HPDE6-E6E7 (cell line): ENCODE measurements around the gene PLEKHG5.

Source experiments
- DNase-seq: peaks from one replicate; pipeline ENCODE4 v3.0.0; 2011; ENCODE audit warnings: missing footprints; ENCODE audit errors: extremely low spot score

The PLEKHG5 gene, protein sequence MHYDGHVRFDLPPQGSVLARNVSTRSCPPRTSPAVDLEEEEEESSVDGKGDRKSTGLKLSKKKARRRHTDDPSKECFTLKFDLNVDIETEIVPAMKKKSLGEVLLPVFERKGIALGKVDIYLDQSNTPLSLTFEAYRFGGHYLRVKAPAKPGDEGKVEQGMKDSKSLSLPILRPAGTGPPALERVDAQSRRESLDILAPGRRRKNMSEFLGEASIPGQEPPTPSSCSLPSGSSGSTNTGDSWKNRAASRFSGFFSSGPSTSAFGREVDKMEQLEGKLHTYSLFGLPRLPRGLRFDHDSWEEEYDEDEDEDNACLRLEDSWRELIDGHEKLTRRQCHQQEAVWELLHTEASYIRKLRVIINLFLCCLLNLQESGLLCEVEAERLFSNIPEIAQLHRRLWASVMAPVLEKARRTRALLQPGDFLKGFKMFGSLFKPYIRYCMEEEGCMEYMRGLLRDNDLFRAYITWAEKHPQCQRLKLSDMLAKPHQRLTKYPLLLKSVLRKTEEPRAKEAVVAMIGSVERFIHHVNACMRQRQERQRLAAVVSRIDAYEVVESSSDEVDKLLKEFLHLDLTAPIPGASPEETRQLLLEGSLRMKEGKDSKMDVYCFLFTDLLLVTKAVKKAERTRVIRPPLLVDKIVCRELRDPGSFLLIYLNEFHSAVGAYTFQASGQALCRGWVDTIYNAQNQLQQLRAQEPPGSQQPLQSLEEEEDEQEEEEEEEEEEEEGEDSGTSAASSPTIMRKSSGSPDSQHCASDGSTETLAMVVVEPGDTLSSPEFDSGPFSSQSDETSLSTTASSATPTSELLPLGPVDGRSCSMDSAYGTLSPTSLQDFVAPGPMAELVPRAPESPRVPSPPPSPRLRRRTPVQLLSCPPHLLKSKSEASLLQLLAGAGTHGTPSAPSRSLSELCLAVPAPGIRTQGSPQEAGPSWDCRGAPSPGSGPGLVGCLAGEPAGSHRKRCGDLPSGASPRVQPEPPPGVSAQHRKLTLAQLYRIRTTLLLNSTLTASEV

DNA sequence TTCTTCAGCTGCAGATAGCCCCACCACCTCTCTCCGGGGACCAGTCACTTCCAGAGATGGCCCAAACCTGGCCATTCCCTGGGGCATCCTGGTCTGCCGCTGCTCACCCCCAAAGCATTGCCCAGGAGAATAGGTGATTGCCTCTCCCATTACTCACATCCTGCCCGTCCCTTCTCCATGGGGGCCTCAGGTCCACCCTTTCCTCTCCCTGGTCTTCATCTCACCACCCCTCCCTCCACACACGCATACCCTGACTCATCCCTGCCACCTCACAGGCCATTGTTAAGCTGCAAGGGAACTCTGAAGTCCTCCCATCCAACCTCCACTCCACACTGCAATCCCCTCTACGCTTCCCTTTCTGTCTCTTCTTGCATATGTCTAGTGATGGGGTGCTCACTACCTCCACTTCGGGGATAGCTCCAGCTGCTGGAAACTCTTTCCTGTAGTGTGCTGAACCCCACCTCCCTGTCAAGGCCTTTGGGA lies at the start of gene PLEKHG5:
Gene PLEKHG5 (minus strand): TSS at position 188 of the 483 bp plus-strand sequence. CDS start 14,096 bp downstream, outside the sequence.
- peak; percentile 91 for DNase-seq

DNA sequence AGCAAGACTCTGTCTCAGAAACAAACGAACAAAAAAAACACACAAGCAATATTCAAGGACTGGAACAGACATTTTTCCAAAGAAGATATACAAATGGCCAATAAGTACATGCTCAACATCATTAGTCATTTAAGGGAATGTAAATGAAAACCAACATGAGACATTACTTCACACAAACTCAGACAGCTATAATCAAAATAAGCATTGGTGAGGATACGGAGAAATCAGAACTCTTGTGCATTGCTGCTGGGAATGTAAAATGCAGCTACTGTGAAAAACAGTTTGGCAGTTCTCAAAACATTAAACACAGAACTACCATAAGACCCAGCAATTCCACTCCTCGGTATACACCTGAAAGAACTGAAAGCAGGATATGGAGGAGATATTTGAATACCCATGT lies 47.5 kb upstream of the PLEKHG5 start:
- DNase-seq, result no peak

DNA sequence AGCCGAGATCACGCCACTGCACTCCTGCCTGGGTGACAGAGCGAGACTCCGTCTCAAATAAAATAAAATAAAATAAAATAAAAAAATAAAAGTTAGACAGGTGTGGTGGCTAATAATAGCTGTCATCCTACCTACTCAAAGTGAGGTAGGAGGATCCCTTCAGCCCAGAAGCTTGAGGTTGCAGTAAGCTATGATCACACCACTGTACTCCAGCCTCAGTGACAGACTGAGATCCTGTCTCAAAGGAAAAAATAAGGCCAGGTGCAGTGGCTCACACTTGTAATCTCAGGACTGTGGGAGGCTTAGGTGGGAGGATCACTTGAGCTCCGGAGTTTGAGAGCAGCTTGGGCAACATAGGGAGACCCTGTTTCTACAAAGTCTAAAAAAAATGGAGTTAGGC lies 44.8 kb upstream of the PLEKHG5 start:
- no peak for DNase-seq

DNA sequence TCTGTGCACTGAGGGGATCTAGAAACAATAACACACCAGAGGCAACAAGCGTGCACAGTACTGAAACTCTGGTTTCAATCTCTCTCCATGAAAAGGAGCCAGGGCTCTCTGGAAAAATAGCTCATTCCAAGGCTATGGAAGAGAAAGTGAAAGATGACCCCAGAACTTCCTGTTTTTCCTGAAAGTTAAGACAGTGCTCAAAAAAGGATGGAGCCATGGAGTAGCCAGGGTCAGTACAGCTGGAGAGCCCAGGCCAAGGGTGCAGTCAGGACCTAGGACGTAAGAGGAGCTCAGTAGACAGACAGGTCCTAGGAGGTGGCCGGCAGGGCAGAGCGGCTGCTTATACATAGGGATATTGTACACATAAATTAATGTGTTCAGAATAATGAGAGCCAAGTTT lies 43.7 kb upstream of the PLEKHG5 start:
- no peak for DNase-seq

DNA sequence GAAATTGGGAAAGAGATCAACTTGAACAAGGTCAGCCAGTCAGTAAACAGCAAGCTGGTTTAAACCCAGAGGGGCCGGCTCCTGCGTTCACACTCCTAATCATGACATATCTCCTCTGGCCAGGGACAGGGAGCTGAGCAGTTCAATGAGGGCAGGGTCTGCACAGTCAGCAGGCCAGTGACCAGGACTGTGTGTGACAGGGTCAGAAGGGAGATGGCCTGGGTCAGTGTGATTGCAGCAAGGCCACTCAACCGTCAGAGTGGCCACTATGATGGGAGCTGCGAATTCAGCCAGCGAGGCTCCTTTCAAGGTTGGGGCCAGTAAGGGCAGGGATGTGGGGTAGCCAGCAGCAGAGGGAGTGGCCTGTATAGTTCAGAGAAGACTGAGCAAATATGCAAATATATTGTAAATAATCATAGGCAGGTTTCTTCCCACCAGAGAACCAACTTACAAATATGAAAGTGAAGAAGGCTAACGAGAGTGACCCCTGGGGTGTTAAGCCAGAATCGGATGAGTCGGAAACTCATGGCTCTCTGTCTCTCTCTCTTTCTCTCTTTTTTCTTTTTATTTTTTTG lies 42.9 kb upstream of the PLEKHG5 start:
- no peak for DNase-seq

DNA sequence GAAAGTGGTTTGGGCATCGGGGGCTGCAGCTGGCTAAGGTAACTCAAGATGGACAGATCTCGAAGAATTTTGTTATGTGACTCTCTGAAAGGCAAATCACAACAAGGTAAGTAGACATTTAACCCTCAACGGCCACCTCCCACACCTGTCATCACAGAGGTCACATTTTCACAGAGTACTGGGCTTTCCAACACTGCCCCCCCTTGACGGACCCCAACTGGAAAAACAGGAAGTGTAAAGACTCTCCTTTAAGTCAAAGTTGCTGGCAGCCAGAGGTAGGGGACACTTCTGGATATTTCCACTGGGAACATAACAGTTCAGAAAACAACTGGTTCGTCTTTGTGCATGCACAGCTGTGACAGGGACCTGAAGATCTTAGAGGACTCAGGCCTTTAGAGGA lies 40.5 kb upstream of the PLEKHG5 start:
- DNase-seq, result no peak

DNA sequence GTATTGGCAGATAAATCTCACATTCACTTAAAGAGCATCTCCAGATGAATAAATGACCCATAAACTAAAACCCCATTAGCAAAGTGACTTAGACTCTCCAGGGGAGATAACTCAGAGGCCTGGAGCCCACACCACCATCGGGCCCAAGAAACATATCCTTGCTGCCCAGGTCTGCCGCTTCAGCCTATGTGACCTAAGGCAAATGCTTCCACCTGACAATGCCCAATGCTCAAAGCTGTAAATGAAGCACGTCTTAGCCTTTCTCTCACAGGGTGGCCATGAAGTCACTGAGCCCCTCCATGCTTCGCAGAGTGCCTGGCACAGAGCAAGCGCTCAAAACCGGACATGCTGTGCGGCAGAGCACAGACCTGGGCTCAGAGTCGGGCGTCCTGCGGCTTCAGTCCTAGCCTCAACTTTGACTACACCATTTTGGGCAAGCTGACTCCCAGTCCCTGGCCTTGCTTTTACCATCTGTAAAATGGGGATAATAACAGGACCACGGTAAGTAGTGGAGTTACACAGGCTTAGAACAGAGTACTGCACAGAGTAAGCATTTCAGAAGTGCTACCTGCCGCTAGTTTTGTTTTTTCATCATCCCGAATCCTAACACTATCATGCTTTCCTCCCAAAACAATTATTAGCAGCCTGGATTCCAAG lies 39.2 kb upstream of the PLEKHG5 start:
- DNase-seq, result no peak

DNA sequence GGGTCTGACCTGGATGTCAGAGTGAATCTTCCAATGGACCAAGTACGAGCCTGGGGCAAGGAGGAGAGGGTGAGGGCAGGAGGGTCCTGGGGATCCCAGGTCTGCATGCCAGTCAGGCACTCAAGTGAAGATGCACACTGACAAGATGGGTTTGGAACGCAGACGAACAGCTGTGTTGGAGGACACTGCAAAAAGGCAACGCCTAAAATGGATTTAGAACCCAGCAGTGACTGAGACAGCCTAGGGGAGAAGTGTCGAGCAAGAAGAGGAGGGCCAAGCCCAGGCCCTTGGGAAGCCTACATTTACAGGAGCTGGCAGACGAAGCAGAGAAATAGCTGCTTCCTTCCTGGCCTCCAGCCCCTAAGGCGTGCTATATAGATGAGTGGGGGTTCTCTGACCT lies 37.0 kb upstream of the PLEKHG5 start:
- no peak for DNase-seq

DNA sequence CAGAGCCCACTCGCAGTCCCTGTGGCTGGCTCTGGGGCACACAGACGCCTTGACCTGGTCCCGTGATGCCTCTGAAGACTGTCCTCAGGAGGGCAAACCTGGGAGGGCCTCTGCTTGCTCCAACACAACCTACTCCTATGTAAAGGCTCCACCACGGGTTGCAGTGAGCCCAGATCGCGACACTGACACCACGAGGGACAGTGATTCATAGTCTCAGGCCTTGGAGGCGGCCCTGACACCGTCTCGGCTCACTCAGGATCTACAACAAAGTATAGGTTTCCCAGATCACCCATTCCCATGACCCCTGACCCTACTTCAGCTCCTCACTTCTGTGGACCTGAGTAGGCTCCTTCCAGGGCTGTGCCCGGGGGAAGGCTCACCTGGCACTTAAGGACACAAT lies 34.8 kb upstream of the PLEKHG5 start:
- no peak for DNase-seq

DNA sequence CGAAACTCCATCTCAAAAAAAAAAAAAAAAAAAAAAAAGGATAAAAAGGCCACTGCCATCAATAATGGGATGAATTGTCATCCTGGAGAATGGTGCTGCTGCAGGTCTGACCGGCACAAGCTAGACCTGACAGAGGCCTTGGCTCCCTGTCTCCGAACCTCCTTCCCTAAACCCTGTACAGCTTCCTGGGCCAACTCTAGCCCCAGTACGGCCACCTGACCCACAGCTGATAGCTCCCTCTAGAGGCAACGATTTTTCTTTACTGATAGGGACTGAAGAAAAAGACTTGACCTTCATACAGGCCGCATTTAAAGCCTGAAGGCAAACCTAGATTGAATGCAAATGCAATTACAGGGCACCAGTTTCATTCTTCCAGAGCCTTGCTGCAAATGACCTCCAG lies 32.1 kb upstream of the PLEKHG5 start:
- DNase-seq, result peak; percentile 55

DNA sequence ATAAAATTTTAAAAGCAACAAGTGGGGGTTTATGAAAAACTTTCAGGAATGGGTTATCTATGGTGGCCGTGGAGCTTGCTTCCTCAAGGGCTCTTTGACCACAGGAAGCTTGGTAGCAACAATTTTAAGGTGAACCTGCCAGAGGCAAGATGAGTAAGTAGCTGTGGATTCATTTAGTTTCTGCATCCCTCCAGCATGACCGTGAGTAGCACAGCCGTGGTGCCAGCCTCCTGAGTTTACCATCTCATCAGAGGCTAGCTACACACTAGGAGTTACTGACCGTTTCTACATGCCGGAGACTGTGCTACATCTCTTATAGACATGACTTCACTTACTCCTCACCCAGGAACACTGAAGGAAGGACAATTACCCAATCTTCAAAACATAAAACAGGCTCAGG lies 30.1 kb upstream of the PLEKHG5 start:
- DNase-seq, result peak; percentile 53

DNA sequence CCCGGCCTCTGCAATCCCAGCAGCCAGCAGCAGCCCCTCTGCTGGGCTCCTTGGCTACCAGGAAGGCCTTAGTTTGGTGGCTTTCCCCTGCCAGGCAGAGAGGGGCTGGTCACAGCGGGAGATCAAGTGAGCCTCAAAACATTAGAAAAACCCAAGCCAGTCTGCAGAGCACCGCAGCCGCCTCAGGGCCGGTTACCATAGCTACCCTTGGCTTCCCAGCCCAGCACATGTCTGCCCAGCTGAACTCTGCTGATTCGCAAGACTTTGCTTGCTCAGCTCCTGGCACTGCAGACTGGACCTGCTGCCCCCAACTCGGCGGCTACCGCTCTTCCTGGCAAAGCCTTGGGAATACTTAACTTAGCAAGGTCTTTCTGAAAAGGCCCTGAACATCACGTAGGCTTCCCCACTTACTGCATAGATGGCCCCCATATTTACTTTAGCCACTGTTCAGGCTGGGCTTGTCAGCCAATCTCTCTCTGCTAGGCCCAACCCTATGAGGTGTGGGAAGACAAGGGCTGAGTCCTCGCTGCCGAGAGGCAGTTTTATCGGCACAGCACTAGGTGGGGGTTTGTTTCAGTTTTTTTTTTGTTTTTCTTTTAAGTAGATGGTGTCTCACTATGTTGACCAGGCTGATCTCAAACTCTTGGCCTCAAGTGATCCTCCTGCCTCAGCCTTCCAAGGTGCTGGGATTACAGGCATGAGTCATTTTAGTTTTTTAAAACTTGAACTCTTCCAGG lies 28.6 kb upstream of the PLEKHG5 start:
- peak; percentile 80 for DNase-seq

DNA sequence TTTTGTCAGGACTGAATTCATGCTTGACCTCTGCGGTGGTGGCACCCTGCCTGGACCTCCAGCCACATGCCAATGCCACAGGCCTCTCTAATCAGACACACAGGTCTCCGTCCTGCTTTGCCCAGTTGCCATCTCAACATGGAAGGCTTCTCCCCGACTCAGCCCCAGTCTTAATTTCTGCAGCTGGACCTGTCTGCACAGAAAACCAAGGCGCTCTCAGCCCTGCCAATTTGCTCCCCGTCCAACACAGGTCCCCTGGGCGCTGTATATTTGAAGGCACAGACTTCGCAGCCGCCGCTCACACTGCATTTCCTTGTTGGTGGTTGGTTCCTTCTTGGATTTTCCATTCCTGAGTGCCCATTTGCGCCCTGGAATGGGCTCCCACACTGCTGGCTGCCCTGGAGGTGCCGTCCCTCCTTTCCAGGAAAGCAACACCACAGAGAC lies 28.0 kb upstream of the PLEKHG5 start:
- DNase-seq, result no peak

DNA sequence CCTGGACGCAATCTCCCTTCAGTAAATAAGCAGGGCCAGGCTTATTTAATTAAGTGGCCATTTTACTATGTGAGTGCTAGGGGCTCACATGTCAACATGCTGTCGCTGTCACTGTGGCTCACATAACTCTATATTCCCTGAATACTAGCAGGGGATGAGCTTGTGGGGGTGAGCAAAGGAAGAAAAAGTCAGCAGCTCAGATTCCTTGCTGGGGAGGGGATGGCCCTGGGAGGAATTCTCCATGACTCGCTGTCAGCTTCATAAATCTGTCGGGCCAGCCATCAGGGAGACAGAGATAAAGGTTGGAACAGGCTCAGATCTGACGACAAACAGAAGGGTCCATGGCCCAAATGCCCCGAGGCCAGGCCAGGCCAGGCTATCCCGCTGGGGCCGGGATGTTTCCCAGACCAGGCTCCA lies 26.0 kb upstream of the PLEKHG5 start:
- DNase-seq, result no peak

DNA sequence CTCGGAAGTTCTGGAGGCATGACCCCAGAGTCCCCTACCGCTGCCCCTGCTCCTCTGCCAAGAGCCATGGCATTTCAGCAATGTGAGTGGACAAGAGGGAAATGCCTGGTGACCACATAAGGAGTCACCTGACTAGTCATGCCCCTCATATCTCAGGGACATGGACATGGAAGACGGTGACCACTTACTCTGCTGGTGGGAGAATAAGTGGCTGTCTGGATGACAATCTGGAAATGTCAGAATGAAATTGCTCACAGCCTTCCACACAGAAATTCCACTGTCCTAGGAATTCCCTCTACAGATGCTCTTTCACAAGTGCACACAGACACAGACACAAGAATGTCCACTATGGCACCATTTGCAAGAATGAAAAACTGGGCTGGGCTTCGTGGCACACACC lies 24.3 kb upstream of the PLEKHG5 start:
- DNase-seq, result no peak

DNA sequence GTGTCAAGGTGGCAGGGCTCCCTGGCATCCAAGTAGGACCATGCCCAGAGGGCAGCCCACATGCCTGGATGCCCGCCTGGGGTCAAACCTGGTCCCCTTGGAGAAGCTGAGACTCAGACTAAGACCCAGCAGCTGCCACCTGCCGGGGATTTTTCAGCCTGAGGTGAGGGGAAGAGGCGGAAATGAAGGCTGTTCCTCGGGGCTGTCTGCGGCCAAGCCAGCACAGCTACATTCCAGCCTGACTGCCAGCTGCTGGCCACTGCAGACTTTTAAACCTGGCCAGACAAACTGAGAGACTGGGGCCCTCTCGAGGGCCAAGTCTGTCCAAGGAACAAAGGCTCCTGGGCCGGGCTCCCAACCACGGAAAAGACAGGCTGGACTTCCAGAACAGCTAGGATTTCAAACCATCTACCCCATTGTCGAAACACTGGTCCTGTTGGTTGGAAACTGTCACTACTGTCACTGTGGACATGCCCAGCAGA lies 21.9 kb upstream of the PLEKHG5 start:
- no peak for DNase-seq

DNA sequence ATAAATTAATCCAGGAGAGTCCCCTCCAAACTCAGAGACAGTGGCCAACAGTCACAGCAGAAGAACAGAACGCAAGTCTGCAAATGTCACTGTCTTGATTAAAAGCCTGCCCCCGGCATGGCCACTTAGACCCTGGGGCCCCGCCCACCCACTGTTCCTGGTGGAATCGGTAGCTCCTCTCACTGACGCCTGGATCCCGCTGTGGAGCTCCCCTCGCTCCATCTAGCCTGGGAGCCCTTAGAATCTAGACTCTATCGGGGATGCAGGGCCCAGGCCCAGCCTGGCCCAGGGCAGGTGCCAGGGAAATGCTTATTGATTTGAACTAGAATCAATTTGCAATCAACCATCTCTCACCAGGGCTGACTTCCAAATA lies 21.4 kb upstream of the PLEKHG5 start:
- DNase-seq, result no peak

DNA sequence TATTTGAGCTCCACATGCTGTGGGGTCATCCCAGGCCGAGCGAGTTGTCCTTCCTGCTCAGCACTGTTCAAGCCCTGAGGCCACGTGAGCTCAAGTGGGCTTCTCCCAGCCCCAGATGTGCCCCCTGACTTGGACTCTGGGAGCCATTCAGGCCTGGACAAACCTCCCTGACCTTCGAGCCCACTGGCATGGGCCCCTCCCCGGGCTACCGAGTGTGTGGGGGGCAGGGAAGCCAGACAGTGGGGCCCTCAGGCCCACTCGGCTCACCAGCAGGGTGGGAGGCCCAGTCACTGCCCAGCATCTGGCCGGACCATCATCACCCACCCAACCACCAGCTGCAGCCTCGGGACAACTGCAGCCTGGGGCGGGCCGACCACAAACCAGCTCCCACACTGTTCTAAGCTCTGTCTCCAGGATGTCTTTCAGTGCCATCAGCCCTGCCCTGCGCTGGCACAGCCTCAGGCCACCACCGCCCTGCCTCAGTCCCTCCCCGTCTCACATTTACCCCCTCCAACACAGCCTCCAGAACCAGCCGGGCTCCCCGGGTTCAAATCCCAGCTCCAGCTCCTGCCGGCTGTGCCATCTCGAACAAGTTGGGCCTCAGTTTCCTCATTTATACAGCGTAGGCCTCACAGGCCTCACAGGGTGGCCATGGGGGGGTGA lies 20.9 kb upstream of the PLEKHG5 start:
- DNase-seq, result no peak

DNA sequence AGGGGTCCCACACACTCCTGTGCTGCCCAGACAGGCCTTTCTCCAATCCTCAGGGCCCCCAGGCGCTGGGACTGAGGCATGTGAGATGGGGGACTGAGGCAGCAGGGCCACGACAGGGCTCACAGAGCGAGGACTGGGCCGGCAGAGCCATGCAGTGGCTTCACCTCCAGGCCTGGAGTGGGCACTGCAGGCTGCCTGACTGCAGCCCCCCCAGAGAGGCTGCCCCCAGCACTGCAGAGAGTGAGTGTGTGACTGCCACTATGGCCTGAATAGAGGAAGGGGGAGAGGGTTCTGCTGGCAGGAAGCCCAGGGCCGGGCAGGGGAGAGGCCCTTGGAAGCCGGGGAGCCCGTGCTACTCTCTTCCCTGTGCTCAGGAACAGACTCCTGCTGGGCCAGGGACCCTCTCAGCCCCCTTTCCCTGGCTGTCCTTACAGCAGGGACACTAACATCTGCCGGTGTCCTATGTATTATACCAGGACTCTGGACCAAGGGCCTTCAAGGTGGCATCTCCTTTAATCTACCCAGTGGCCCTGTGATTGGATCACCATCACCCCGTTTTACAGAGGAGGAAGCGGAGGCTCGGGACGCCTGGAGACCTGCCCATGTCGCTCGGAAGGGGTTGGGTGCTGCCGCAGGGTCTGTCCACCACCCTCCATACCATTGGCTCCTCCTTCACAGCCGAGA lies 20.2 kb upstream of the PLEKHG5 start:
- no peak for DNase-seq

DNA sequence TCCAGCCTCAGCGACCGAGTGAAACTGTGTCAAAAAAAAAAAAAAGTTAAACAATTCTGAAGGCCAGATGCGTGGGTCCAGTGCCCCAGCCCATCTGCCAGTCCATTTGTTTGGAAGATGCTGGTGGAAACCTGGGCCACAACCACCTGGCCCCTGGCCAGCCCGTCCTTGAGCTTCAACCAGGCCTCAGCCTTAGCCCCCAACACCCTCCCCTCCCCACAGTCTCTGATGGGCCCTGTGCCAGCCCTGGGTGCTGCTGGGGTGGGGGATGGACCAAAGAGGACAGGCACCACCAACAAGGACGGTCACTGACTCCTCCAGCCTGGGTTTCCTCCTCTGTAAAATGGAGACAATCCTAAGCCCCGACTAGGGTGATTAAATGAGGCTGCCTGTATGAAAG lies 19.6 kb upstream of the PLEKHG5 start:
- no peak for DNase-seq
